Measurements from ENCODE around the gene ATP2A3.

ATP2A3 gene

DNA sequence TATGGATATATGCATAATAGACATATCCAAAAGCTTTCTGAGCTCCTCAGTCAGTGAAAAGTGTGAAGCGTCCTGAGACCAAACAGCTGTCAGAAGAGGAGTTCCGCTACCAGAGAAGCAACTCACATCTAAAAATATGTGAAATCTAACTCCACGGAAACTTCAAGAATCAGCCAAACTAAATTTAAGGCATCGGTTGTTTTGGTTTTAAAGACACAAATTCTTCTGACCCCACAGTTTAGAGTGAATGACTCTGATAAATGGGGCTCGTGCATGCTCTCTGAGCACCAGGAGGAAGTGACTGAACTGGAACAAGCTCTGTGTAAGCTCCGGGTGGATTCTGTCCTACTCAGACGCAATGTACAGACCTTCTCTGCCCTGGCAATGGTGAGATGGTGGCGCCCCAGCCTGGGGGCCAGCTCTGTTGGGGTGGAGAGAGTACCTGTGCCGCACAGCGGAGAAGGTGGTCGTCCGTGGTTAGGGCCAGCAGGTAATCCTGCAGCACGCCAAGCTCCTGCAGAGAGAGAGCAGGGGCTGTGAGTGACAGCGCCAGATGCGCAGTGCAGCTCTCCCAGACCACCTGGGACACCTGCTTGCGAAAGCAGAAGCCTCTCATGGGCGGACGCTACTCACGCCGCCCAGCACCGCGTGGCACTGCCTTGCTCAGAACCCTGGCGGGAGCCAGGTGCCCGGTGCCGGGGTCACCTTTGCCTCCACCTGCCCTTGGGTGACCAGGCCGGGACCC lies 44.4 kb upstream of the ATP2A3 start:
- H3K27ac ChIP-seq (replicated peaks): no peak overlapping the region
- DNase-seq (ENCODE audit: low read depth in 1 of 2, low spot score in 1 of 2): no peak
- no peak overlapping the region for H3K4me3 ChIP-seq (replicated peaks; ENCODE audit: insufficient read depth, low read length)
- H3K27me3 ChIP-seq (ENCODE audit: insufficient read depth, poor library complexity, severe bottlenecking): no peaks in the 10 kb centered on the region
- TF ChIP-seq SPI1 (IDR thresholded peaks at IDR 0.05; ENCODE audit: borderline replicate concordance, low read depth) (no peak), GABPA (IDR thresholded peaks at IDR 0.05; ENCODE audit: low read depth) (no peak), POLR2AphosphoS5 (IDR thresholded peaks at IDR 0.05; ENCODE audit: low read depth) (no peak)
- TF ChIP-seq, protein P1, sequence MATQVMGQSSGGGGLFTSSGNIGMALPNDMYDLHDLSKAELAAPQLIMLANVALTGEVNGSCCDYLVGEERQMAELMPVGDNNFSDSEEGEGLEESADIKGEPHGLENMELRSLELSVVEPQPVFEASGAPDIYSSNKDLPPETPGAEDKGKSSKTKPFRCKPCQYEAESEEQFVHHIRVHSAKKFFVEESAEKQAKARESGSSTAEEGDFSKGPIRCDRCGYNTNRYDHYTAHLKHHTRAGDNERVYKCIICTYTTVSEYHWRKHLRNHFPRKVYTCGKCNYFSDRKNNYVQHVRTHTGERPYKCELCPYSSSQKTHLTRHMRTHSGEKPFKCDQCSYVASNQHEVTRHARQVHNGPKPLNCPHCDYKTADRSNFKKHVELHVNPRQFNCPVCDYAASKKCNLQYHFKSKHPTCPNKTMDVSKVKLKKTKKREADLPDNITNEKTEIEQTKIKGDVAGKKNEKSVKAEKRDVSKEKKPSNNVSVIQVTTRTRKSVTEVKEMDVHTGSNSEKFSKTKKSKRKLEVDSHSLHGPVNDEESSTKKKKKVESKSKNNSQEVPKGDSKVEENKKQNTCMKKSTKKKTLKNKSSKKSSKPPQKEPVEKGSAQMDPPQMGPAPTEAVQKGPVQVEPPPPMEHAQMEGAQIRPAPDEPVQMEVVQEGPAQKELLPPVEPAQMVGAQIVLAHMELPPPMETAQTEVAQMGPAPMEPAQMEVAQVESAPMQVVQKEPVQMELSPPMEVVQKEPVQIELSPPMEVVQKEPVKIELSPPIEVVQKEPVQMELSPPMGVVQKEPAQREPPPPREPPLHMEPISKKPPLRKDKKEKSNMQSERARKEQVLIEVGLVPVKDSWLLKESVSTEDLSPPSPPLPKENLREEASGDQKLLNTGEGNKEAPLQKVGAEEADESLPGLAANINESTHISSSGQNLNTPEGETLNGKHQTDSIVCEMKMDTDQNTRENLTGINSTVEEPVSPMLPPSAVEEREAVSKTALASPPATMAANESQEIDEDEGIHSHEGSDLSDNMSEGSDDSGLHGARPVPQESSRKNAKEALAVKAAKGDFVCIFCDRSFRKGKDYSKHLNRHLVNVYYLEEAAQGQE (IDR thresholded peaks at IDR 0.05; ENCODE audit: insufficient replicate concordance, low read depth): no peak
- TF ChIP-seq, protein P2, sequence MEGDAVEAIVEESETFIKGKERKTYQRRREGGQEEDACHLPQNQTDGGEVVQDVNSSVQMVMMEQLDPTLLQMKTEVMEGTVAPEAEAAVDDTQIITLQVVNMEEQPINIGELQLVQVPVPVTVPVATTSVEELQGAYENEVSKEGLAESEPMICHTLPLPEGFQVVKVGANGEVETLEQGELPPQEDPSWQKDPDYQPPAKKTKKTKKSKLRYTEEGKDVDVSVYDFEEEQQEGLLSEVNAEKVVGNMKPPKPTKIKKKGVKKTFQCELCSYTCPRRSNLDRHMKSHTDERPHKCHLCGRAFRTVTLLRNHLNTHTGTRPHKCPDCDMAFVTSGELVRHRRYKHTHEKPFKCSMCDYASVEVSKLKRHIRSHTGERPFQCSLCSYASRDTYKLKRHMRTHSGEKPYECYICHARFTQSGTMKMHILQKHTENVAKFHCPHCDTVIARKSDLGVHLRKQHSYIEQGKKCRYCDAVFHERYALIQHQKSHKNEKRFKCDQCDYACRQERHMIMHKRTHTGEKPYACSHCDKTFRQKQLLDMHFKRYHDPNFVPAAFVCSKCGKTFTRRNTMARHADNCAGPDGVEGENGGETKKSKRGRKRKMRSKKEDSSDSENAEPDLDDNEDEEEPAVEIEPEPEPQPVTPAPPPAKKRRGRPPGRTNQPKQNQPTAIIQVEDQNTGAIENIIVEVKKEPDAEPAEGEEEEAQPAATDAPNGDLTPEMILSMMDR (IDR thresholded peaks at IDR 0.05; ENCODE audit: insufficient read depth, low read length): no peak

DNA sequence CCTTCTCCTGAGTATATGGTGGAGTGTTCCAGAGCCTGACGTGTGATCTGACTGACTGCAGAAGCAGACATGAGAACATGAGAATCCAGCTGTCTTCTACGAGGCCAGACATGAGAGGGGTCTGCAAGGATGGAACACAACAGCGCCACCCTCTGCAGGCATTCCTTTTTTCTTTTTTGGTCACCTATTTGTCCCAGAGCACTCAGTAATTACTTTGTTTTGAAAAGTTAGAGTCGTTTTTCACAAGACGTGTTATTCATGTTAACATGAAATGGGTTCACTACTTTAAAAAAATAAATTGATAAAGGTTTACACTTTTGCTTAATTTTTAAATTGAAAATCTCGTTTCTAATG lies 43.8 kb upstream of the ATP2A3 start:
- no peak overlapping the region for H3K27ac ChIP-seq (replicated peaks)

DNA sequence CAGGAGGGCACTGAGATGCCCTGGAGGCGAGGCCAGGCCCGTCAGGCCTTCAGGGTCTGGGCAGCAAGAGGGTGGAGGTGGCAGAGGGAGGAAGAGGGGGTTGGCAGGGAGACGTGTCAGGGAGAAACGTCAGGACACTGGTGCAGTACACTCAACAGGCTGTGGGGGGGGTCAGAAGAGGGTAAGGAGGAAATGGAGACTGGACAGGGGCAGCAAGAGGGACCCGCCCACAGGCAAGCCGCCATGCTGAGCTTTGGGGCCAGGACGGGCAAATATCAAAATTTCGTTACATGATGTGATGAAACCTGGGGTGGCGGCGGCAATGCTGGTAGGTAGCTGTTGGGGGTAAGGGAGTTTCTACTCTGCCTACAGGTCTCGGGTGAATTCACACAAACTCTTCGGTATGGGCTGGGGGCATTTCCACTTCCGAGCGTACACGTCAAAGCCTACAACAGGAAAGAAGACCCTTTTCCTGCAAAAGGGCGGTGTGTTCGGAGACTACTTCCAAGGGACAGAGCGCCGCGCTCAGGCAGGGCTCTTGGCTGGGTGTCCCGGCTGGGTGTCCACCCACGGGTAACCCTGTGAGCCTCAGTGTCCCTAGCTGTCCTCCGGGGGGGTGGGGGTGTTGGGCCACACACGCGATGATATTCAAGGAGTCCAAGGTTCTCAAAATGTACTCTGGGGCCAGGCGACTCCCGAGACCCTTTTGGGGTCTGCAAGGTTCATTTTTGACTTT lies 43.3 kb upstream of the ATP2A3 start:
- no peak for TF ChIP-seq SPI1 (IDR thresholded peaks at IDR 0.05; ENCODE audit: borderline replicate concordance, low read depth)
- TF ChIP-seq, protein P2 (IDR thresholded peaks at IDR 0.05; ENCODE audit: insufficient read depth, low read length): no peak
- no peak for TF ChIP-seq POLR2AphosphoS5 (IDR thresholded peaks at IDR 0.05; ENCODE audit: low read depth)
- TF ChIP-seq GABPA (IDR thresholded peaks at IDR 0.05; ENCODE audit: low read depth): no peak
- TF ChIP-seq, protein P1 (IDR thresholded peaks at IDR 0.05; ENCODE audit: insufficient replicate concordance, low read depth): no peak
- Histone ChIP-seq H3K4me3 (replicated peaks; ENCODE audit: insufficient read depth, low read length) (no peak overlapping the region), H3K27ac (replicated peaks) (no peak overlapping the region), H3K27me3 (ENCODE audit: insufficient read depth, poor library complexity, severe bottlenecking) (no peaks in the 10 kb centered on the region)
- no peak for DNase-seq (ENCODE audit: low read depth in 1 of 2, low spot score in 1 of 2)

More for the DNA sequence above, 43.8 kb upstream of the ATP2A3 start:
- TF ChIP-seq SPI1 (IDR thresholded peaks at IDR 0.05; ENCODE audit: borderline replicate concordance, low read depth) (no peak), POLR2AphosphoS5 (IDR thresholded peaks at IDR 0.05; ENCODE audit: low read depth) (no peak), GABPA (IDR thresholded peaks at IDR 0.05; ENCODE audit: low read depth) (no peak)
- TF ChIP-seq, protein P1 (IDR thresholded peaks at IDR 0.05; ENCODE audit: insufficient replicate concordance, low read depth): no peak
- TF ChIP-seq, protein P2 (IDR thresholded peaks at IDR 0.05; ENCODE audit: insufficient read depth, low read length): no peak
- DNase-seq (ENCODE audit: low read depth in 1 of 2, low spot score in 1 of 2): no peak
- H3K27me3 ChIP-seq (ENCODE audit: insufficient read depth, poor library complexity, severe bottlenecking): no peaks in the 10 kb centered on the region
- no peak overlapping the region for H3K4me3 ChIP-seq (replicated peaks; ENCODE audit: insufficient read depth, low read length)

All from HL-60 (cell line).